GM21381 (cell line): ENCODE measurements around the gene NRBF2.
"Not testable (repeated sequence)": the region's sequence is repeated elsewhere in the genome, so short reads cannot be mapped to it uniquely, and the experiment has no call there.

Source experiments
- ATAC-seq: cut with Tn5 transposase; IDR thresholded peaks from one replicate; pipeline ENCODE4 v1.9.1; 2021; ENCODE audit warnings: mild to moderate bottlenecking, moderate library complexity; ENCODE audit not compliant: unreplicated experiment

The NRBF2 gene

DNA sequence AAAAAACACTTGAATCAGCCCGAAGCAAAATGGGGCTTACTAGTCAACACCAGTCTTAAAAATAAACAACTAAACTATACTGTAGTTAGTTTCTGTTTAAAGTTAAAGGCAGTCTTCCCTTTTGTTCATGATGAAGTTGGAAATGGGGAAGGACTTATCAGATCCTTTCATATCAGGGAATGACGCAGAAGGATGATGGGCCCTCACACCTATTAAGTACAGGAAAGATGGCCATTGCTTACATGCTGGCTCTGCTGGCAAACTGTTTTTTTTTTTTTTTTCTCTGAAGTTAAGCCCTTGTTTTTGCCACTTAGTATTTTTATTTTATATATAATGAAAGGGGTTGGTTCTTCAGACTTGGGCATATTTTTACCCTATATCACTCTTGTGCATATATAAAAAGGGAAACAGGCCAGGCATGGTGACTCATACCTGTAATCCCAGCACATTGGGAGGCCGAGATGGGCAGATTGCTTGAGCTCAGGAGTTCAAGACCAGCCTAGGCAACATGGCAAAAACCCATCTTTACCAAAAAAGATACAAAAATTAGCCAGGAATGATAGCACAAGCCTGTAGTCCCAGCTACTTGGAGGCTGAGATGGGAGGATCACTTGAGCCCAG is 16.6 kb upstream of the NRBF2 start:
- no peak for ATAC-seq

DNA sequence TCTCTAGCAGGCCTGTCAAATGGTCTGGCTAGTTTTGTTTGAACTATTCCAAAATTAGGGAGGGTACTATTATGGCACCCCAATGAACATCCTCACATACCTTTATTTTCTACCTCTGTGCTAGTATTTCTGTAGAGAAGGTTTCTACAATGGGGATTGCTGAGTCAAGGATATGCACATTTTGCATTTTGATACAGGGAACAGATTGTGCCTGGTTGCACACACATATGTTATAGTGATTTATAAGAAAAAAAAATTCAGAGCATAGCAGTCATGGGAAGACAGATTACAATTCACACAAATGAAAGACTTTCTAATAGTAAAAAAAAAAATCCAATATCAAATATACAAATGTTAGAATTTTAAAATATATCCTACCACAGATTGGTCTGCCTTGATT is 14.1 kb upstream of the NRBF2 start:
- ATAC-seq, result no peak

DNA sequence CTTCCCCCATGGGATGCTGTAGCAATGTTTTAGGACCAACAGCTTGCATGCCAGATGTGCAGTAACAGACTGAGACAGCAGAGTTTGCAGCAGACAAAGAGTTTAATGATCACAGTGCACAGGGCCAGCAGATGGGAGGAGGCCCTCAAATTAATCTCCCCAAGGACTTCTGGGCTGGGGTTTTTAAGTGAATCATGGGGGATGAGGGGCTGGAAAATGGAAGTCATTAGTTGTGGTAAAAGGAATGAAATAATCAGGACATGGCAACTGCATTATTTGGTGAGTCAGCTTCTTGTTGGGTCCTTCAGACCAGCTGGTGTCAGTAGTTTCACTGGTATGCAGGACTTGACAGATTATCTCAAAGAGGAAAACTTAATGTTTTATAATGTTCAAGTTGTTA is 12.6 kb upstream of the NRBF2 start:
- ATAC-seq, result no peak

DNA sequence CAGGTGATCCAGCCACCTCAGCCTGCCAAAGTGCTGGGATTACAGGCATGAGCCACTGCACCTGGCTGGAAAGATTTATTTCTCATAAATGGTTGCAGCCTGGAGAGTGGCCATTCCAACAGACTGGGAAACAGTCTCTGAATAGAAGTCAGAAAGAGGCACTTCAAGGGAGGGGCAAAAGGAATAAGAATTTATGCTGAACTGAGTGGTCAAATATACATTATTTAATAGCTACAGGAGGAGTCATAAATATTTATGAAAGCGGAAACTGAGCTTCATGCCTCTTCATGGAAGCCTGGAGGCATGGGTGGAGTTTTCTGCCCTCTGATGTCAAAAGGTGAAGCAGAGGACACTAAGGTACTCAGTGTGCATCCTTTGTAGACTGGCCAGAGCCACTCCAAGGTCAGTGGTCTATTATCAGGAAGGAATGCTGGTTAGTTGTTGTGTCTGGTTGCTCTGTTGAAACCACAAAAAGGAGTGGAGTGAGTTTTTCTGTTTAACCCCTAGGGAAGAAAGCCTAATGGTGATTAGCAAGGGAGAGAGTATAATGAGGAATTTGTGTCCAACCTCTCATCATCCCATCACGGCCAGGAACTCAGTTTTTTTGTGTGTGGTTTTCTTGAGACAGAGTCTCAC is 9.3 kb upstream of the NRBF2 start:
- ATAC-seq, result no peak

DNA sequence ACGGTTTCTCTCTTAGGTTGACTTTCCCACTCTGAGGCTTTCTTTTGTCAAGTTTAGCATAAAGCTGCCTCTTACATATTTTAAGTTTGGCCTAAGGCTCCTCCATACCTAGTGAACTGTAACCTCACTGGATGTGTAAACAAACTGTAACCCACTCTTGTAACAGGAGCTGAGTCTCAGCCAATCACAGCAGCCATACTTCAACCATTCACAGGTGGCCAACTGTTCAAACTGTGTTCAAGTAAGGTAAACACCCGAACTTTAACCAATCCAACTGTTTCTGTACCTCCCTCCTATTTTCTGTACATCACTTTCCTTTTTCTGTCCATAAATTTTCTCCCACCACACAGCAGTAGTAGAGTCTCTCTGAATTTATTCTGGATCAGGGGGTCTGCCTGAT is 7.7 kb upstream of the NRBF2 start:
- ATAC-seq, result no peak

DNA sequence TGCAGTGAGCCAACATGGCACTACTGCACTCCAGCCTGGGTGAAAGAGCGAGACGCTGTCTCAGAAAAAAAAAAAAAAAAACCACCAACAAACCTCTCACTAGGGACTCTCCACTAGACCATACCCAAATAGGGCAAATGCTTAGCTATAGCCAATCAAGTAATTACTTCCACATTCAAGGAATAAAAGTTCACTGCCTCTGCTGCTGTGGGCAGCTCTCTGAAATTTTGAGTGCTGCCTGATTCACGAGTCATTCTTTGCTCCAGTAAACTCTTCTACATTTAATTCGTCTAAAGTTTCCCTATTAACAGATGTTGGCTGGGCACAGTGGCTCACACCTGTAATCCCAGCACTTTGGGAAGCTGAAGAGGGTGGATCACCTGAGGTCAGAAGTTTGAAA is 4.7 kb upstream of the NRBF2 start:
- ATAC-seq, result no peak

DNA sequence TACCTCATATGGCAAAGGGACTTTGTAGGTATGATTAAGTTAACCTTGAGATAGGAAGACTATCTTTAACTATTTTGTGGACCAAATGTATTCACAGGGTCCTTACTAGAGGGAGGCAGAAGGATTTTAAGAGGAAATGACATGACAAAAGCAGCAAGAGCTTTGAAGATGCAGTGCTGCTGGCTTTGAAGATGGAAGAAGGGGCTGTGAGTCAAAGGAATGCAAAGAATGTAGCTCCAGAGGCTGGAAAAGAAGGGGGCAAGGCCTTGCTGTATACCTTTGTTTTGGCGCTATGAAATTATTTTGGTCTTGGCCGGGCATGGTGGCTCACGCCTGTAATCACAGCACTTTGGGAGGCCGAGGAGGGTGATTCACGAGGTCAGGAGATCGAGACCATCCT is 3.2 kb upstream of the NRBF2 start:
- no peak for ATAC-seq

DNA sequence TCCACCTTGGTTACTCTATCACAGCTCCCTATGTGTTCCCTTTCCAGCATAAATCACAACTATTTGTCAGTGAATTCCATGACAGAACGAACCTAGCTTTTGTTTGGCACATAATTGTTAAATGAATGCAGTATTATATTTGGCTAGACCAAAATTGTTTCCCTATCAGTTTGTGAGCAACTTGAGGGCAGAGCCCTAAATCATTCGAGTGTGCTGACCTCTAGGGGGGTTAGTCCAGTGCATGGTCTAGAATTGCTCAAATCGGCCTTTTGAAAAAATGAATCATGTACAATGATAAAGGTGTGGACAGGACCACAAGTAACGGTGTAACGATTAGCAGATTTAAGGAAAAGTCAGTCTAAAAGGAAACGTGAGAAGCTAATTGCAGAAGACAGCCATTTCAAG is 475 bp upstream of the NRBF2 start:
- no peak for ATAC-seq

DNA sequence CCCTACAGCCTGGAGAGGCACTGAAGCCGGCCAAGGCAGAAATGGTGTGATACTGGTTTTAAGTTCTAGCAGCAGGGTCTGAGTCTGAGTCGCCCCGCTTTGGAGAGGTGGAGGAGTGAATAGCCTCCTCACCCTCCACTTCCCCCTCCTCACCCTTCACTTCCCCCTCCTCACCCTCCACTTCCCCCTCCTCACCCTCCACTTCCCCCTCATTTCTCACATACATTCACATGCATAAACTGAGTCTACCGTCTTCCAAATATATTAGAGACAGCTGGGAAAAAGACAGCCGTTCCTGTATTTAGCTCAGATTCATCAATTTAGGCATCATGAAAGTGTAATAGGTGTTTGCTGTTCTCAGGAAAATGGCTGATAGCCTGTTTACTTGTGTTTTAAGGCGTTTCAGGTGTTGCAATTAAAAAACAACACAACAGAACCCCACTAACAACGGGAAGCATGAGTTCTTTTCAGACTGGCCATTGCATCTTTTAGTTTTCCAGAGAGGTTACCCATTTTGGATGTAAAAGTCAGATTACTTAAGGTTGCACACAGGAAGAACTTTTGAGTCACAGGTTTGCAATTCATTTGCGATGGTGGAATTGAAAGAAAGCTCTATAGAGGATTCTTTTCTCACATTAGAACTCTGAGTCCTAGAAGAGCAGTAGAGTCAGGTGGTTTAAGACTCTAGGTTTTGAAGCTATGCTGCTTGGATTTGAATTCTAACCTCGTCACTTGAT is 861 bp downstream of the NRBF2 start:
- no peak for ATAC-seq

DNA sequence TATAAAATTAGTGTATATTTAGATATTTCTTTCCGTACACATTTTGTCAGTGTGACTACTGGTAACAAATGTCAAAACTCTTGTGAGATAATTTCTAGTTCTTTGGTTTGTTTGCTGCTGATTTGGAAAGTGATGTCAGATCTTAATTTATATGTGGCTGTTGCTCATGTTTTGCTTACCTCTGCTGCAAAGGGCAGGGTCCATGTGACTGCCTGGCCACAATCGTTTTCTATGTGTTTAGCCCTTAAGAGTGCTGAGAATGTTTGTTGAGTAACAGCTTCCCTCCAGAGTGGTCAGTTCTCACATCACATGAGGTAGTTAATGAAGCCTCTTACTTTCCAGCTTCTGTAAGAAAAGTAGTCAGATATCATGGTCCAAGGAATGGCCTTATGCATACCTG is 4.2 kb downstream of the NRBF2 start:
- ATAC-seq, result no peak

DNA sequence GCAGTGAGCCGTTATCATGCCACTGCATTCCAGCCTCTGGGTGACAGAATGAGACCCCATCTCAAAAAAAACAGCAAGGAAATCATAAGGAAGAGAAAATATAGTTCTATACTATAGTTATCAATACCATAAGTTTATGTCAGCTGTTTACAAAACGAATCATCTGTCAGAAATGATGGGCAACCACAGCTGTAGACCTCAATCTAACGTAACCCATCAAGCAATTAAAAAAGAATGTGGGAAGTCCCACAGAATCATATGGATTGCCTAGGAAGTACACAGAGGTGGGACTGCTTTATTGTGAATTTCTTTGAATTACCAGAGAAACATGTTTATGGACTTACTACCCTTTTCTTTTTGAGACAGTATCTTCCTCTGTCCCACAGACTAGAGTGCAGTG is 6.9 kb downstream of the NRBF2 start:
- ATAC-seq, result no peak

DNA sequence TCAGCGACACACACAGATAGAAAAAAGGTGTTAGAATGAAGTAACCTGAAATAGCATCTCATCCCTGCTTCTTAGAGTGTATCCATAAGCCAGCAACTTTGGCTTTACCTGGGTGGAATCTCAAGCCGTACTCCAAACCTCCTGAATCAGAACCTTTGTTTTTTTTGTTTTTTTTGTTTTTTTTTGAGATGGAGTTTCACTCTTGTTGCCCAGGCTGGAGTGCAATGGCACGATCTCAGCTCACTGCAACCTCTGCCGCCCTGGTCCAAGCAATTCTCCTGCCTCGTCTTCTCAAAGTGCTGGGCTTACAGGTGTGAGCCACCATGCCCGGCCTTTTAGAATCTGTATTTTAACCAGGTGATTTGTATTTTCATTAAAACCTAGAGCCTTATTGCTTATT is 9.0 kb downstream of the NRBF2 start:
- no peak for ATAC-seq

DNA sequence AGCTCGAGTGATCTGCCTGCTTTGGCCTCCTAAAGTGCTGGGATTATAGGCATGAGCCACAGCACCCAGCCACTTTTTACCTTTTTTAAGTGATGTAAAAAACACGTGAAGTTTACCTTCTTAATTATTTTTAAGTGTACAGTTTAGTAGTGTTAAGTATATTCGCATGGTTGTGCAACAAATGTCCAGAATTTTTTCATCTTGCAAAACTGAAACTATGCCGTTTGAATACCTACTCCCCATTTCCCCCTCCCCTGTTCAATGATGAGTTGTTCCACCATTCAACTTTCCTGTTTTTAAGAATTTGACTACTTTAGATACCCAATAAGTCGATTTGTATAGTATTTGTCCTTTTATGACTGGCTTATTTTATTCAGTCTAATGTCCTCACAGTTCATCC is 10.9 kb downstream of the NRBF2 start:
- ATAC-seq, result no peak

DNA sequence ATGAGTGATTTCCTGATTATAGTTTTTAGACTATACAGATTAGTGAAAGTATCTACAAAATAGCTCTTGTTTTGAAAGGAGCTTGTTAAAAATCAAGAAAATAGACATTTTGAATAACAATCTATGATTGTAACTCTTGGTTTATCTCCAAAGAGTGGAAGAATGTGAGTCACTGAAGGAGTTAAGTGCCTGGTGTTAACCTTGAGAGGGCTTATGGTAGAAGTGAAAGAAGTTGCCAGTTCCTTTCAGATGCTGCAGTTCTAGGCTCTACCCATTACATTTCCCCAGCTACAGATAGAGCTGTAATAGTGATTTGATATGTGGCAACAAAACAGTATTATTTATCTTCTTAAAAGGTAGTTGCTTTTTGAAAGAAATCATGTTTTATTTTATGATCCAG is 12.7 kb downstream of the NRBF2 start:
- no peak for ATAC-seq

DNA sequence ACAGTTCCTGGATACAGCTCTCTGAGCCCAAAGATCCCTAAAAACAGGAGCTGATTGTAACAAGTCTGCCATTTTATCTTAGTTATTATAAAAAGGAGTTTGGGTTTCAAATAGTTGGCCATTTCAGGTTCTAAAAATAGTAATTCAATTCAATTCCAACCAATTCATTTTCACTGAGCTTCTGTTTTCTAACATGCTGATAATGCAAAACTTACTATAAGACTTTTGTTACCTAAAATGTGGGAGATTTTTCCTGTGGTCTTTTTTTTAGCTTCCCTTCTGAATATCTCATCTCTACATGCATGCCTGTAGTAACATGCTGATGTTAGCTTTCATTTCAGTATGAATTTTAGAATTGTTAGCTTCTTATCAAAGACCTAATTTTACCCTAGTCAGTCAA is 13.4 kb downstream of the NRBF2 start:
- ATAC-seq, result no peak

DNA sequence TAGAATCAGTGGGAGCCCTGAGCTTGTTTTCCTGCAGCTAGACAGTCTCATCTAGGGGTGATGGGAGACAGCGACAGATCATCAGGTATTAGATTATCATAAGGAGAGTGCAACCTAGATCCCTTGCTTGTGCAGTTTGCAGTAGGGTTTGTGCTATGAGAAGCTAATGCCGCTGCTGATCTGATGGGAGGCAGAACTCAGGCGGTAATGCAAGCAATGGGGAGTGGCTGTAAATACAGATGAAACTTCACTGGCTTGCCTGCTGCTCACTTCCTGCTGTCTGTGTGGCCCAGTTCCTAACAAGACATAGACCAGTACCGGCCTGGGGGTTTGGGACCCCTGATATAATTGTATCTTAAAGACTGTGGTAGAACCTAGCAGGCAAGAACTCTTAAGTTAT is 17.6 kb downstream of the NRBF2 start:
- no peak for ATAC-seq

DNA sequence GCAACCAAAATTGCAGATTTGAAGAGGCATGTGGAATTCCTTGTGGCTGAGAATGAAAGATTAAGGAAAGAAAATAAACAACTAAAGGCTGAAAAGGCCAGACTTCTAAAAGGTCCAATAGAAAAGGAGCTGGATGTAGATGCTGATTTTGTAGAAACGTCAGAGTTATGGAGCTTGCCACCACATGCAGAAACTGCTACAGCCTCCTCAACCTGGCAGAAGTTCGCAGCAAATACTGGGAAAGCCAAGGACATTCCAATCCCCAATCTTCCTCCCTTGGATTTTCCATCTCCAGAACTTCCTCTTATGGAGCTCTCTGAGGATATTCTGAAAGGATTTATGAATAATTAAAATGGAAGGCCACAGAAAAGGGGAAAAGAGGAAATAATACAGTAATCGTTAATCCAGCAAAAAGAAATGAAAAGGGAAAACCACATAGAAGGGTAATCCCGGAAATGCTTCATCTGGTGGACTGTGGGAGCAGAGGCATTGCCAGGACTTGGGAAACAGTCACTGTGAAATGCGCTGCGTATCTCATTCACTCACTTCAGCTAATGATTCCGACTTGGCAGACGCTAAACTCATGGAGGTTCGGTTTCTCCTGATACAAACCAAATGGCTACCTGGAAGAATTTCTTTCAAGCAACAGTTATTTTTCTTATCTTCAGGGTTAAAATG is 20.9 kb downstream of the NRBF2 start:
- ATAC-seq, result not testable (repeated sequence)

DNA sequence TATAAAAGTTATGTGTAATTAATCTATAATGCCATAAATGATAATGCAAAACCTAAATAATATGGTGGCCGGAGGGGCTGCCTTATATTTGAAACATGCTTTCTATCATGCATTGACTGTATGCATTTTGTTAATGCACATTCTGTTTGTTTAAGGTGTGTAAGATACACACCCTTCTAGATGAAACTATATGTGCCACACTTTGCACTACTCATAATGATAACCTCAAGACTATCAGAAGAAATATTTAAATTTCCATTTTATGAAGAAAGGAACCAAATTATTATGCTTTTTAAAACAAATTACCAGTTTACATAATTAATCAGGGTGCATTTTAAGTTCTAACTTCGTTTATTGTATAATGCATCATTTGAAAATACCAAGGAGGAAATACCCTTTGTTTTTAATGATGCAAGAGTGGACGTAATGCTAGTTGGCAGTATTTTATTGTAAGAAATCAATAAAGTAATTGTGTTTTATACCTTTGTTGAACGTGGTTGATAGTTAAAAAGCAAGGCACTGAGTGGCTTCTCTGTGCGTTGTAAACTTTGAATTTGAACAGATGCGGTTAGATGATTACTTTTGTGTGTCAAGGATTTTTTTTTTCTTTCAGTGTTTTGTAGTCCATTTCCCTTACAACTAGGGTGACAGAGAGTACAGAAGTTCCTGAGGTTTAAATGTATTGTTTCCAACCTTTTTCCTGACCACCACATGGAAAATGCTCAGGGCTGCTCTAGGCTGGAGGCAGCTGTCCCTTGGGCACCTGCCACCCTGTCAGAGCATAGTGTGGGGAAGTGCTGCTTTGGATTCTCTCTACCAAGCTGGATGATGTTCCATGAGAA is 21.6 kb downstream of the NRBF2 start:
- ATAC-seq, result no peak

DNA sequence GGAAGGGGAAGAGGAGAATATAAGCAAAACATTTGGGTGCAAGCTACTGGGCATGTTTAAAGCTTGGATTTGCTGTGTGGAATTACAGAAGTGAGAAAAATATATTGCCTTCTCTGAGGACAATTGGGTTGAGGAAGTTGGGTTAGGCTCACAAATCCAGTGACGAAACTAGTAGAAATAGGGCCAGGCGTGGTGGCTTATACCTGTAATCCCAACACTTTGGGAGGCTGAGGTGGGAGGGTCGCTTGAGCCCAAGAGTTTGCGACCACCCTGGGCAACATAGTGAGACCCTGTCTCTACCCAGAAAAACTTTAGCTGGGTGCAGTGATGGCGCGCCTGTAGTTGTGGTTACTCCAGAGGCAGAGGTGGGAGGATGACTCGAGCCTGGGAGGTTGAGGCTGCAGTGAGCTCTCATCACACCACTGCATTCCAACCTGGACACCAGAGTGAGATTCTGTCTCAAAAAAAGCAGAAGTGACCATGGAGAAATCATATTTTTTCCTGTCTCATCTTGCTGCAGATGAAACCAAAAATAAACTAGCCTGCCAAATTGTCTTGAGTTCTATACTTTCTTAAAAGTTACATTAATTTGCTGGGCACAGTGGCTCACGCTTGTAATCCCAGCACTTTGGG is 22.4 kb downstream of the NRBF2 start:
- no peak for ATAC-seq

DNA sequence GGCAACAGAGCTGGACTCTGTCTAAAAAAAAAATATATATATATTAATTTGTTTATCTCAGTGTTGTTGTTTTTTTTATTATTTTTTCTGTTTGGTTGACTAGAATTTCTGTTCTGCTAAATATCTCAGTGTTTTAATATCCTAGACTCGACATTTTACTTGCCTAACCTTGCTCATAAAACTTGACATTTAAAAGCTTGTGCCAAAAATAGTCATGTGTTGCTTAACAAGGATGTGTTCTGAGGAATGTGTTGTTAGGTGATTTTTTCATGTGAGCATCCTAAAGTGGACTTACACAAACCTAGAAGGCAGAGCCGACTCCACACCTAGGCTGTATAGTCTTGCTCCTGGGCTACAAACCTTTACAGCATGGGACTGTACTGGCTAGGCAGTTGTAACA is 23.1 kb downstream of the NRBF2 start:
- no peak for ATAC-seq
